Activated CD8-positive, alpha-beta memory T cell treated with anti-CD3 and anti-CD28 coated beads, Interleukin-2, amount 50 U/mL, for 1 hour (primary cell): ENCODE data around the gene PCBP3.

Experiments used
- DNase-seq: peaks from one replicate; pipeline ENCODE4 v3.0.0-alpha.2; 2020; ENCODE audit errors: extremely low read depth

PCBP3 gene

GRCh38 chr21:45910548-45911221 lies 267.2 kb downstream of the PCBP3 start:
- no peak for DNase-seq

DNA sequence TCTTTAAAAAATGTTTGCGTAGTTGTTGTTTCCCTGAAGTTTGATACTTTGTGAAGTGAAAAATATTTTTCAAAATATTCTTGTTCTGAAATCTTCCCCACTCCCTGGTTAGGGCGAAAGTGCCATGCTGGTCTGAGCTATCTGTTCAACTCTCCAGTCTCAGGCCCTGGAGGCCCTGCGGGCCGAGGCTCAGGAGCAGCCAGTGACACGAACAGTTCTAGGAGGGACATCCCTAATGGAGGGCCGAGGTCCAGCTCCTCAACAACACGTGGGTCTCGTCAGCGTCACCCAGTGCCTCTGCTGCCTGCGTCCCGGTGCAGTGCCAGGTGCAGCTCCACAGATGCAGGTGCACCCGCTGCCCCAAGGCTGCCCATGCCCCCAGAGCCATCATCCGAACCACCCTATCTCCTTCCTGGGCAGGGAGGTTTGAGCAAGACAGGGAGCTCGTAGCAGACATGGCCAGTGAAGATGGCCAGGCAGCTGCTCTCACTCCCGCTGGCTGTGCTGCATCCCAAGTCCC lies 268.3 kb downstream of the PCBP3 start:
- DNase-seq: no peak

GRCh38 chr21:45912611-45913417 lies 269.3 kb downstream of the PCBP3 start:
- DNase-seq: no peak

DNA sequence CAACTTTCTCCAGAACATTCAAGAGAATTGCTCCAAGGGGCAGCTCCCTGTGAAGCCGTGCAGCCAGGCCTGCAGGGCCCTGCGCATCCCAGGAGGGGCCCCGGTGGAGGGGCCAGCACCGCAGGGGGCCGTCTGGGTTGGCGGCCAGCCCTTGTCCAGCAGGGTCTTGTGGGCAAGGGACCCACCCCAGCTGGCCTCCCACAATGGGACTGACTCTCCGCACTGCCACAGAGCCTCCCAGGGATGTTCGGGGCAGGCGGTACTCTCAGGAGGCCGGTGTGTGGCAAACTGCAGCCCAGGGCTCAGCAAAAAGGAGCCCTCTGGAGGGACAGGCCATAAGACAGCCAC lies 269.9 kb downstream of the PCBP3 start:
- DNase-seq: no peak

- no peak for DNase-seq
Observed at GRCh38 chr21:45913886-45914285, 270.4 kb downstream of the PCBP3 start.

DNA sequence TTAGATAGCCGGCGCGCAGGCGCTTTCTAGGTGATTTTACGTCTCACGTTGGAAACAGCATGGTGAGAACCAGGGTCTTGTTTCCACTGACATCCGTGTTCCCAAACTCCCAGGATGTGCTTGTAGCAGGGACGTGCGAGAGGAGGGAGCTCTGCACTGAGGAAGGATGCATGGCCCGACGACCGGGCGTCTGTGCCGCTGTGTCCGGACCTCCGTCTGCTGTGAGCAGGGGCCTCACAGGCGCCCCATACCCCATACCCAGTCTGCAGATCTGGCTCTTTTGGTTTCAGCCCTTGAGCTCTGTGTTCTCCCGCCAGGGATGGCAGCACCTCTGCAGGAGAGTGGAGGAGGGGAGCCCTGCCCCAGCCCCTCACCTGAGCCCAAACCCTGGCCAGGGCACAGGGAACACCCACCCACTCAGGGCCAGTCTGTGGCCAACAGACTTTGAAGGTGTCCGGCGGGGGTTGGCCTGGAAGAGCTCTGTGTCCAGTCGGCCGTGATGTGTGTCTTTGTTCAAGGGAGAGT lies 270.9 kb downstream of the PCBP3 start:
- DNase-seq: no peak

DNA sequence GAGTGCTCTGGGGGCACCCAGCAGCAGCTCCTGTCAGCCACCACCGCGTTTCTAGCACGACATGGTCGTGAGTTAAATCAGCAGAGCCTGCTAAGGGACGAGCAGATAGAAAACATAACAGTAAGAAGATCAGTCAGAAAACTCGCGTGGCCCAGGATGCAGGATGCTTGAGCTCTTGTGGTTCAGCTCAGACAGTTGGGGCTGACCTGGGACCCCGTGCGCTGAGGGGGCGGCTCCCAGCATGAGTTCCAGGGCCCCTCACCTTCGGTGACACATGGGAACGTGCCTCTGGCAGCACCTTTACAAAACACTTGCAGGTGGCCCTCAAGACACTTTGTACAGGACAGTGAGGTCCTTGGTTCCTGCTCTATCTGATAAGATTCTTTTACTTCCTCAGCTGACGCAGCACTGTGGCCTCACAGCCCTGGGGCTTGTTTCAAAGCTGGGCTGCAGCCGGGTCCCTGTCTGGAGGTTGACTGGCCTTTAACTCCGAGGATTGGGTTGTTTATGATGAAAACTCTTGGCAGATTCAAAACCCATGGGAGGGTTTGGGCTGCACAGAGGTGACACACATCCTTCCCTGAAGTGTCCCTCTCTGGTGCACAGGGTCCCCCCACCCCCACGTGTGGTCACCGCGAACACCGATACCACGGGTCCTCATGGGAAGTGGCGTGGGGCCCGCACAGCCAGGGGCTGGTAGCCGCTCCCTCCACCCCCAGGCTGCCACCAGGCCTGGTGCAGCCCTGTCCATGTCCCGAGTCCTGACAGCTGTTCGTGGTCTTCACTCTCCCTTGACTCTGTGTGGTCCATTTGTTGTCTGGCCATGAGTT lies 272.7 kb downstream of the PCBP3 start:
- no peak for DNase-seq

DNA sequence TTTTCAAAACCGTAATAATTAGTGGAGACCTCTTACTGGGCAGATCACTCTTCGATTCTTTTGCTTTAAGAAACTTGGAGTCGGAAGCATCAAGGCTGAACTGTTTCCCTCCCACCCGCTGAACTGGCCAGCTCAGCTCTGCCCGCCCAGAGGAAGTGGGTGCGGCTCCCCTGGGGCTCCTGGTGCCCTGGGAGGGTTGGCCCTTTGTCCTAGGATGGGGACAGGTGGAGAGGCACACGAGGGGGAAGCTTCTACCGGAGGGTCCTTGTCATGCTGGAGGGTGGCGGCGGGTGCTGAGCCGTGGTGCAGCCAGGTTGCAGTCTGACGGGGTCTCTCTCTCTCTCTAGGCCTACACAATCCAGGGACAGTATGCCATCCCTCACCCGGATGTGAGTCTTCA lies 273.7 kb downstream of the PCBP3 start:
- no peak for DNase-seq

DNA sequence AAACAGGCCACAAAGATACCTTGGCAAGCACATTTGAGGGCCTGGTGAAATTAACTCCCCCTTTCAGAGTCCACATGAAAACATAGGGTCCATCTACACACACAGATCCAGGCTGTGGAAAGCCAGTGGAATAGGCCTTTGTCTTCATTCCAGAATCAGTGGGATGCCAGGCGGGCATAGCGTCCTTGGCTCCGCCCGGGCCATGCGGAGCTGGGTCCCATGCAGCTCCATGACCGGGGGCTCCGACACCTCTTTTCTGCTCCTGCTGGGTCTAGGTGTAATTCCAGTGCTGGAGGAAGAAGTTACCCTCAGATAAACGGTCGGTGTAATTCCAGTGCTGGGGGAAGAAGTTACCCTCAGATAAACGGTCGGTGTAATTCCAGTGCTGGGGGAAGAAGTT lies 274.5 kb downstream of the PCBP3 start:
- no peak for DNase-seq

- DNase-seq: no peak
Observed at GRCh38 chr21:45918835-45919447, 275.4 kb downstream of the PCBP3 start.

- DNase-seq: no peak
Observed at GRCh38 chr21:45919593-45919992, 276.1 kb downstream of the PCBP3 start.

- no peak for DNase-seq
Observed at GRCh38 chr21:45920824-45921600, 277.5 kb downstream of the PCBP3 start.

GRCh38 chr21:45921917-45922316 lies 278.4 kb downstream of the PCBP3 start:
- no peak for DNase-seq

DNA sequence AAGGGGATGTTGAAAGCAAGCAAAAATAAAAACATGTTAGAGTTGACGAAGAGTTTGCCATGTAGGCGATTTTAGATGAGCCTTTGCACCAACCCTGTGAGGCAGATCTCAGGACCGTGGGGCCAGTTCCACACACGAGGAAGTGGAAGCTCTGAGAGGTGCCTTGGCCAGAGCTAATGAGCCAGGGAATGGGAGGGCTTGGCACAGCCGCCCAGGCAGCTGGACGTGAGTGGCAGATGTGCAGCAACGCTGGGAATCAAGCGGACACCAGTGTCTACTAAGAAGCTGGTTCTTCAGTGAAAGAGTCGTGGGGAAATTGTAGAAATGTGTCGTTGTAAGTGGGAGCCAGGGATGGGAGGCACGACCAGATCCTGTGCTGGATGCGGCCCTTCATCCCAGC lies 279.1 kb downstream of the PCBP3 start:
- DNase-seq: no peak

GRCh38 chr21:45923146-45923545 lies 279.6 kb downstream of the PCBP3 start:
- DNase-seq: peak; percentile 40

DNA sequence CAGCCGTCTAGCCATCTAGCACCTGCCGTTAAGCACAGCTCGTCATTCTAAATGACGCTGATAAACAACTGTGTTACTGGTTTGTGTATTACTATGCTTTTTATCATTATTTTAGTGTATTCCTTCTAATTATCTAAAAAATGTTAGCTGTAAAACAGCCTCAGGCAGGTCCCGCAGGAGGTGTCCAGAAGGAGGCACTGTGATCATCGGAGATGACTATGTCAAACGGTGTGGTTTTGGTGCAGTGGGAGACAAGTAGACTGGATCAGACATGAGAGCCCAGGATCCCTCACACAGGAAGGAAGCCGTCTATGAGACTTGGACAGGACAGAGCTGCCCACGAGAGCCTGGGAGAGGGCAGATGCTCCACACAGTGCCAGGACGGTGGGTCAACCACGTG lies 282.8 kb downstream of the PCBP3 start:
- no peak for DNase-seq

GRCh38 chr21:45927032-45927431 lies 283.5 kb downstream of the PCBP3 start:
- DNase-seq: no peak

- no peak for DNase-seq
Observed at GRCh38 chr21:45927851-45928850, 284.6 kb downstream of the PCBP3 start.

DNA sequence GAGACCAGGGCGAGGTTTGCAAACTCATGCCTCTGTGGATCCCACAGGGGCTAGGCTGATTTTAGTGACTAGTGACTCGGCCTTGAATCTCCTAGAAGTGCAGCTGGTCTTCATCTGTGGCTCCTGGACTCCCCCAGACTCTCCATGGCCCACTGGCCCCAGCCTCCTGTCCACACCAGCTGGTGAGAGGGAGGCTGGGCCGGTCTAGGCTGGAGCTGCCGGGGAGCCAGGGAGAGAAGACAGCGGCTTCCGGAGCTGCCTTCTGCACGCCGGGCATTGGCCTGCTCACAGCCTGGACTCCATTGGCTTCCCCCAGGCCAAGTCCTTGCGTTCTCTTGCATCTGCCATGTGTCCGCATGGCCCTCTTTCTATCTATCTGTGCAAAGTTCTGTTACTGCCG lies 285.9 kb downstream of the PCBP3 start:
- no peak for DNase-seq
